GM23338 (cell line): Measurements from ENCODE around the gene DPP10. TPM values are rescaled to one million over a fixed set of nuclear protein-coding genes. Genes with fewer than 3 reads are reported as not detected.

ENCODE experiments used
- ATAC-seq: fragments of 200-7000 bp; cut with Tn5 transposase; 3 replicates; pipeline ENCODE4 v1.9.1; 2020
- DNase-seq: peaks from one replicate; pipeline ENCODE4 v3.0.0-alpha.2; 2015; ENCODE audit warnings: low spot score
- H2AFZ ChIP-seq: fragments of 200-600 bp; sonication (generic); 2 replicates; pipeline ENCODE4 v1.8.0; 2016; ENCODE audit warnings: antibody characterized with exemption, mild to moderate bottlenecking, moderate library complexity
- H3F3A ChIP-seq: fragments of 200-600 bp; sonication (generic); replicated peaks from 2 replicates; pipeline ENCODE4 v1.8.0; 2017; ENCODE audit warnings: antibody characterized with exemption, mixed run types, low read depth
- H3K27ac ChIP-seq: fragments of 200-600 bp; sonication (generic); 2 replicates; pipeline ENCODE4 v1.6.1; 2016; ENCODE audit warnings: low read depth
- H3K27me3 ChIP-seq: fragments of 200-600 bp; sonication (generic); 2 replicates; pipeline ENCODE4 v1.8.0; 2016; ENCODE audit warnings: mild to moderate bottlenecking, mixed run types, moderate library complexity; ENCODE audit not compliant: insufficient read depth
- H3K36me3 ChIP-seq: fragments of 200-600 bp; sonication (generic); 2 replicates; pipeline ENCODE4 v1.8.0; 2016; ENCODE audit warnings: mild to moderate bottlenecking; ENCODE audit not compliant: insufficient read depth
- H3K4me1 ChIP-seq: fragments of 200-600 bp; sonication (generic); 2 replicates; pipeline ENCODE4 v1.8.0; 2016; ENCODE audit warnings: mild to moderate bottlenecking, moderate library complexity; ENCODE audit not compliant: insufficient read depth
- H3K4me2 ChIP-seq: fragments of 200-600 bp; sonication (generic); 2 replicates; pipeline ENCODE4 v1.7.1; 2017; ENCODE audit warnings: mixed run types
- H3K4me3 ChIP-seq: fragments of 200-600 bp; sonication (generic); 2 replicates; pipeline ENCODE4 v1.6.1; 2016; ENCODE audit warnings: mixed run types
- H3K79me2 ChIP-seq: fragments of 200-600 bp; sonication (generic); replicated peaks from 2 replicates; pipeline ENCODE4 v1.8.0; 2017; ENCODE audit warnings: mild to moderate bottlenecking; ENCODE audit not compliant: insufficient read depth
- H3K9me2 ChIP-seq: fragments of 200-600 bp; sonication (generic); 2 replicates; pipeline ENCODE4 v1.8.0; 2017; ENCODE audit not compliant: insufficient read depth
- H4K20me1 ChIP-seq: fragments of 200-600 bp; sonication (generic); replicated peaks from 2 replicates; pipeline ENCODE4 v1.8.0; 2017; ENCODE audit warnings: mild to moderate bottlenecking; ENCODE audit not compliant: insufficient read depth
- H3K27ac Mint-ChIP-seq: 2 replicates; pipeline ENCODE4 v1.8.0; 2020; ENCODE audit warnings: inconsistent platforms, mild to moderate bottlenecking, moderate library complexity, mixed read lengths
- H3K27me3 Mint-ChIP-seq: 3 replicates; pipeline ENCODE4 v1.8.0; 2022; ENCODE audit warnings: low read depth, mild to moderate bottlenecking, moderate library complexity, mixed read lengths, inconsistent platforms; ENCODE audit not compliant: insufficient read depth, poor library complexity
- H3K36me3 Mint-ChIP-seq: 3 replicates; pipeline ENCODE4 v1.8.0; 2021; ENCODE audit warnings: low read depth, mild to moderate bottlenecking, inconsistent platforms, moderate library complexity, mixed read lengths
- H3K4me1 Mint-ChIP-seq: 3 replicates; pipeline ENCODE4 v1.8.0; 2020; ENCODE audit warnings: mild to moderate bottlenecking, inconsistent platforms, mixed read lengths
- H3K4me3 Mint-ChIP-seq: 3 replicates; pipeline ENCODE4 v1.8.0; 2021; ENCODE audit warnings: moderate library complexity, mild to moderate bottlenecking, inconsistent platforms, mixed read lengths
- H3K9me3 Mint-ChIP-seq: 3 replicates; pipeline ENCODE4 v1.8.0; 2020; ENCODE audit warnings: moderate library complexity, mild to moderate bottlenecking, inconsistent platforms, mixed read lengths
- CREB1 ChIP-seq: fragments of 250-450 bp; sonication (Bioruptor Pico); IDR thresholded peaks from 2 replicates; pipeline ENCODE4 v1.5.0; 2020; ENCODE audit warnings: low read depth, mild to moderate bottlenecking, moderate library complexity
- EZH2 ChIP-seq: fragments of 200-600 bp; sonication (generic); IDR thresholded peaks from one replicate; pipeline ENCODE4 v1.8.0; 2017; ENCODE audit warnings: antibody characterized with exemption, mild to moderate bottlenecking, low read depth; ENCODE audit not compliant: unreplicated experiment
- EZH2phosphoT487 ChIP-seq: fragments of 200-600 bp; sonication (generic); IDR thresholded peaks from one replicate; pipeline ENCODE4 v1.8.1; 2018; ENCODE audit warnings: antibody characterized with exemption; ENCODE audit not compliant: unreplicated experiment
- JUNB ChIP-seq: IDR thresholded peaks from one replicate; pipeline ENCODE4 v1.6.1; 2016; ENCODE audit warnings: antibody characterized with exemption; ENCODE audit not compliant: unreplicated experiment
- NANOG ChIP-seq: IDR thresholded peaks from 2 replicates; pipeline ENCODE4 v1.6.1; 2016; ENCODE audit warnings: antibody characterized with exemption, borderline replicate concordance
- POLR2AphosphoS5 ChIP-seq: IDR thresholded peaks from 2 replicates; pipeline ENCODE4 v1.6.1; 2016; ENCODE audit warnings: antibody characterized with exemption, low read depth
- STAT1 ChIP-seq: IDR thresholded peaks from one replicate; pipeline ENCODE4 v1.6.1; 2016; ENCODE audit warnings: antibody characterized with exemption; ENCODE audit not compliant: unreplicated experiment
- ZNF114 ChIP-seq: fragments of 250-450 bp; sonication (Bioruptor Pico); IDR thresholded peaks from 2 replicates; pipeline ENCODE4 v1.5.0; 2020; ENCODE audit warnings: mild to moderate bottlenecking, moderate library complexity
- ZNF331 ChIP-seq: fragments of 250-450 bp; sonication (Bioruptor Pico); IDR thresholded peaks from 2 replicates; pipeline ENCODE4 v1.5.0; 2020; ENCODE audit warnings: low read depth, mild to moderate bottlenecking, moderate library complexity
- polyA plus RNA-seq: library from polyadenylated mRNA; unstranded; fragments of >200 nt; fragmentation: Nextera tagmentation; extraction: Ambion mirVana; gene quantifications from 2 replicates; pipeline ENCODE4 v1.2.1, GENCODE V29; 2016
- total RNA-seq: library from RNA; depleted of rRNA; stranded (reverse); fragments of >200 nt; shearing (Covaris generic); gene quantifications from 2 replicates; pipeline ENCODE4 v1.2.3, GENCODE V29; 2014
- TF ChIP-seq, protein P1 (sequence below): IDR thresholded peaks from 2 replicates; pipeline ENCODE4 v1.6.1; 2016; ENCODE audit warnings: antibody characterized with exemption
- TF ChIP-seq, protein P2 (sequence below): fragments of 250-450 bp; sonication (Bioruptor Pico); IDR thresholded peaks from 2 replicates; pipeline ENCODE4 v1.5.0; 2020; ENCODE audit warnings: mild to moderate bottlenecking, moderate library complexity
- TF ChIP-seq, protein P3 (sequence below), 2 experiments: fragments of 200-600 bp in 1 of 2; sonication (generic) in 1 of 2; conservative IDR thresholded peaks; 2 replicates each; pipeline versions ENCODE4 v1.5.1 to v1.6.1; 2016 to 2017; ENCODE audit warnings: antibody characterized with exemption in 2 of 2, low read depth in 2 of 2, mild to moderate bottlenecking in 2 of 2, moderate library complexity in 1 of 2
- TF ChIP-seq, protein P4 (sequence below): IDR thresholded peaks from one replicate; pipeline ENCODE4 v1.6.1; 2018; ENCODE audit warnings: antibody characterized with exemption; ENCODE audit not compliant: unreplicated experiment

Gene DPP10
- total and polyA plus RNA-seq, 2 experiments from 2014 or later, result 3.6 to 14.8 TPM

DNA sequence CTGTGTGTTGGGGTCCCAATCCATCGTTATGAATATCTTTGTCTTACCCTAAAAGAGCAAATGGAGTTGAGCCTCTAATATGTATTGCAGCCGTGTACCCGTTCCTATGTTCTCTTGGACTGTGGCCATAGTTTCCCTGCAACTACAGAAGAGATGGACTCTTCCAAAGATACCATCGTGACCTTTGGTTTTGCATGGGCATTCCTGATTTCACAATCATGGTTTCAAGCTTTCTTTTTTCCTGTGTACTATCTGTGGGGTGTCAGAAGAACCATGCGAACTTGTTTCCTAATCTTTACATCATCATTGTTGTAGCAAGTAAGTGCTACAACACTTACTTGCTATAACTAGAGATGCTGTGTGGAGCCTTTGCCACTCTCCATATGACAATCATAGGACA lies 1295.7 kb downstream of the DPP10 start:
- Histone ChIP-seq H3K9me2 (no peaks in the 10 kb centered on the region), H4K20me1 (no peaks in the 10 kb centered on the region), H3K27me3 (no peaks in the 10 kb centered on the region), H3K27ac (no peak overlapping the region), H3K4me1 (no peaks in the 10 kb centered on the region), H3K4me2 (no peak overlapping the region), H3K36me3 (no peaks in the 10 kb centered on the region), H3K4me3 (no peak overlapping the region), H3K79me2 (no peaks in the 10 kb centered on the region), H2AFZ (no peak overlapping the region), H3F3A (no peaks in the 10 kb centered on the region)
- no peak overlapping the region for H3K27ac Mint-ChIP-seq
- H3K4me3 Mint-ChIP-seq, result no peak overlapping the region
- H3K27me3 Mint-ChIP-seq, result no peaks in the 10 kb centered on the region
- no peaks in the 10 kb centered on the region for H3K36me3 Mint-ChIP-seq
- ATAC-seq (no peak), DNase-seq (no peak)
- no peaks in the 10 kb centered on the region for H3K9me3 Mint-ChIP-seq
- H3K4me1 Mint-ChIP-seq, result peaks cover 3% of the 10 kb centered on the region; the same call in 2 of the 3 replicates
- TF ChIP-seq, protein P1, sequence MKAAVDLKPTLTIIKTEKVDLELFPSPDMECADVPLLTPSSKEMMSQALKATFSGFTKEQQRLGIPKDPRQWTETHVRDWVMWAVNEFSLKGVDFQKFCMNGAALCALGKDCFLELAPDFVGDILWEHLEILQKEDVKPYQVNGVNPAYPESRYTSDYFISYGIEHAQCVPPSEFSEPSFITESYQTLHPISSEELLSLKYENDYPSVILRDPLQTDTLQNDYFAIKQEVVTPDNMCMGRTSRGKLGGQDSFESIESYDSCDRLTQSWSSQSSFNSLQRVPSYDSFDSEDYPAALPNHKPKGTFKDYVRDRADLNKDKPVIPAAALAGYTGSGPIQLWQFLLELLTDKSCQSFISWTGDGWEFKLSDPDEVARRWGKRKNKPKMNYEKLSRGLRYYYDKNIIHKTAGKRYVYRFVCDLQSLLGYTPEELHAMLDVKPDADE, result no peak
- TF ChIP-seq ZNF331 (CRISPR knock-in tag) (no peak), ZNF114 (CRISPR knock-in tag) (no peak), JUNB (no peak), STAT1 (no peak), EZH2phosphoT487 (no peak), EZH2 (no peak), NANOG (no peak), POLR2AphosphoS5 (no peak), CREB1 (no peak)
- TF ChIP-seq, protein P2, sequence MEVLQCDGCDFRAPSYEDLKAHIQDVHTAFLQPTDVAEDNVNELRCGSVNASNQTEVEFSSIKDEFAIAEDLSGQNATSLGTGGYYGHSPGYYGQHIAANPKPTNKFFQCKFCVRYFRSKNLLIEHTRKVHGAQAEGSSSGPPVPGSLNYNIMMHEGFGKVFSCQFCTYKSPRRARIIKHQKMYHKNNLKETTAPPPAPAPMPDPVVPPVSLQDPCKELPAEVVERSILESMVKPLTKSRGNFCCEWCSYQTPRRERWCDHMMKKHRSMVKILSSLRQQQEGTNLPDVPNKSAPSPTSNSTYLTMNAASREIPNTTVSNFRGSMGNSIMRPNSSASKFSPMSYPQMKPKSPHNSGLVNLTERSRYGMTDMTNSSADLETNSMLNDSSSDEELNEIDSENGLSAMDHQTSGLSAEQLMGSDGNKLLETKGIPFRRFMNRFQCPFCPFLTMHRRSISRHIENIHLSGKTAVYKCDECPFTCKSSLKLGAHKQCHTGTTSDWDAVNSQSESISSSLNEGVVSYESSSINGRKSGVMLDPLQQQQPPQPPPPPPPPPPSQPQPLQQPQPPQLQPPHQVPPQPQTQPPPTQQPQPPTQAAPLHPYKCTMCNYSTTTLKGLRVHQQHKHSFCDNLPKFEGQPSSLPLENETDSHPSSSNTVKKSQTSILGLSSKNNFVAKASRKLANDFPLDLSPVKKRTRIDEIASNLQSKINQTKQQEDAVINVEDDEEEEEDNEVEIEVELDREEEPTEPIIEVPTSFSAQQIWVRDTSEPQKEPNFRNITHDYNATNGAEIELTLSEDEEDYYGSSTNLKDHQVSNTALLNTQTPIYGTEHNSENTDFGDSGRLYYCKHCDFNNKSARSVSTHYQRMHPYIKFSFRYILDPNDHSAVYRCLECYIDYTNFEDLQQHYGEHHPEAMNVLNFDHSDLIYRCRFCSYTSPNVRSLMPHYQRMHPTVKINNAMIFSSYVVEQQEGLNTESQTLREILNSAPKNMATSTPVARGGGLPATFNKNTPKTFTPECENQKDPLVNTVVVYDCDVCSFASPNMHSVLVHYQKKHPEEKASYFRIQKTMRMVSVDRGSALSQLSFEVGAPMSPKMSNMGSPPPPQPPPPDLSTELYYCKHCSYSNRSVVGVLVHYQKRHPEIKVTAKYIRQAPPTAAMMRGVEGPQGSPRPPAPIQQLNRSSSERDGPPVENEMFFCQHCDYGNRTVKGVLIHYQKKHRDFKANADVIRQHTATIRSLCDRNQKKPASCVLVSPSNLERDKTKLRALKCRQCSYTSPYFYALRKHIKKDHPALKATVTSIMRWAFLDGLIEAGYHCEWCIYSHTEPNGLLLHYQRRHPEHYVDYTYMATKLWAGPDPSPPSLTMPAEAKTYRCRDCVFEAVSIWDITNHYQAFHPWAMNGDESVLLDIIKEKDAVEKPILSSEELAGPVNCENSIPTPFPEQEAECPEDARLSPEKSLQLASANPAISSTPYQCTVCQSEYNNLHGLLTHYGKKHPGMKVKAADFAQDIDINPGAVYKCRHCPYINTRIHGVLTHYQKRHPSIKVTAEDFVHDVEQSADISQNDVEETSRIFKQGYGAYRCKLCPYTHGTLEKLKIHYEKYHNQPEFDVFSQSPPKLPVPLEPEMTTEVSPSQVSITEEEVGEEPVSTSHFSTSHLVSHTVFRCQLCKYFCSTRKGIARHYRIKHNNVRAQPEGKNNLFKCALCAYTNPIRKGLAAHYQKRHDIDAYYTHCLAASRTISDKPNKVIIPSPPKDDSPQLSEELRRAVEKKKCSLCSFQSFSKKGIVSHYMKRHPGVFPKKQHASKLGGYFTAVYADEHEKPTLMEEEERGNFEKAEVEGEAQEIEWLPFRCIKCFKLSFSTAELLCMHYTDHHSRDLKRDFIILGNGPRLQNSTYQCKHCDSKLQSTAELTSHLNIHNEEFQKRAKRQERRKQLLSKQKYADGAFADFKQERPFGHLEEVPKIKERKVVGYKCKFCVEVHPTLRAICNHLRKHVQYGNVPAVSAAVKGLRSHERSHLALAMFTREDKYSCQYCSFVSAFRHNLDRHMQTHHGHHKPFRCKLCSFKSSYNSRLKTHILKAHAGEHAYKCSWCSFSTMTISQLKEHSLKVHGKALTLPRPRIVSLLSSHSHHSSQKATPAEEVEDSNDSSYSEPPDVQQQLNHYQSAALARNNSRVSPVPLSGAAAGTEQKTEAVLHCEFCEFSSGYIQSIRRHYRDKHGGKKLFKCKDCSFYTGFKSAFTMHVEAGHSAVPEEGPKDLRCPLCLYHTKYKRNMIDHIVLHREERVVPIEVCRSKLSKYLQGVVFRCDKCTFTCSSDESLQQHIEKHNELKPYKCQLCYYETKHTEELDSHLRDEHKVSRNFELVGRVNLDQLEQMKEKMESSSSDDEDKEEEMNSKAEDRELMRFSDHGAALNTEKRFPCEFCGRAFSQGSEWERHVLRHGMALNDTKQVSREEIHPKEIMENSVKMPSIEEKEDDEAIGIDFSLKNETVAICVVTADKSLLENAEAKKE (CRISPR knock-in tag), result no peak
- TF ChIP-seq, protein P3, sequence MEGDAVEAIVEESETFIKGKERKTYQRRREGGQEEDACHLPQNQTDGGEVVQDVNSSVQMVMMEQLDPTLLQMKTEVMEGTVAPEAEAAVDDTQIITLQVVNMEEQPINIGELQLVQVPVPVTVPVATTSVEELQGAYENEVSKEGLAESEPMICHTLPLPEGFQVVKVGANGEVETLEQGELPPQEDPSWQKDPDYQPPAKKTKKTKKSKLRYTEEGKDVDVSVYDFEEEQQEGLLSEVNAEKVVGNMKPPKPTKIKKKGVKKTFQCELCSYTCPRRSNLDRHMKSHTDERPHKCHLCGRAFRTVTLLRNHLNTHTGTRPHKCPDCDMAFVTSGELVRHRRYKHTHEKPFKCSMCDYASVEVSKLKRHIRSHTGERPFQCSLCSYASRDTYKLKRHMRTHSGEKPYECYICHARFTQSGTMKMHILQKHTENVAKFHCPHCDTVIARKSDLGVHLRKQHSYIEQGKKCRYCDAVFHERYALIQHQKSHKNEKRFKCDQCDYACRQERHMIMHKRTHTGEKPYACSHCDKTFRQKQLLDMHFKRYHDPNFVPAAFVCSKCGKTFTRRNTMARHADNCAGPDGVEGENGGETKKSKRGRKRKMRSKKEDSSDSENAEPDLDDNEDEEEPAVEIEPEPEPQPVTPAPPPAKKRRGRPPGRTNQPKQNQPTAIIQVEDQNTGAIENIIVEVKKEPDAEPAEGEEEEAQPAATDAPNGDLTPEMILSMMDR (conservative IDR thresholded peaks at IDR 0.05; ENCODE audit: low read depth in 2 of 2), result no peak
- TF ChIP-seq, protein P4, sequence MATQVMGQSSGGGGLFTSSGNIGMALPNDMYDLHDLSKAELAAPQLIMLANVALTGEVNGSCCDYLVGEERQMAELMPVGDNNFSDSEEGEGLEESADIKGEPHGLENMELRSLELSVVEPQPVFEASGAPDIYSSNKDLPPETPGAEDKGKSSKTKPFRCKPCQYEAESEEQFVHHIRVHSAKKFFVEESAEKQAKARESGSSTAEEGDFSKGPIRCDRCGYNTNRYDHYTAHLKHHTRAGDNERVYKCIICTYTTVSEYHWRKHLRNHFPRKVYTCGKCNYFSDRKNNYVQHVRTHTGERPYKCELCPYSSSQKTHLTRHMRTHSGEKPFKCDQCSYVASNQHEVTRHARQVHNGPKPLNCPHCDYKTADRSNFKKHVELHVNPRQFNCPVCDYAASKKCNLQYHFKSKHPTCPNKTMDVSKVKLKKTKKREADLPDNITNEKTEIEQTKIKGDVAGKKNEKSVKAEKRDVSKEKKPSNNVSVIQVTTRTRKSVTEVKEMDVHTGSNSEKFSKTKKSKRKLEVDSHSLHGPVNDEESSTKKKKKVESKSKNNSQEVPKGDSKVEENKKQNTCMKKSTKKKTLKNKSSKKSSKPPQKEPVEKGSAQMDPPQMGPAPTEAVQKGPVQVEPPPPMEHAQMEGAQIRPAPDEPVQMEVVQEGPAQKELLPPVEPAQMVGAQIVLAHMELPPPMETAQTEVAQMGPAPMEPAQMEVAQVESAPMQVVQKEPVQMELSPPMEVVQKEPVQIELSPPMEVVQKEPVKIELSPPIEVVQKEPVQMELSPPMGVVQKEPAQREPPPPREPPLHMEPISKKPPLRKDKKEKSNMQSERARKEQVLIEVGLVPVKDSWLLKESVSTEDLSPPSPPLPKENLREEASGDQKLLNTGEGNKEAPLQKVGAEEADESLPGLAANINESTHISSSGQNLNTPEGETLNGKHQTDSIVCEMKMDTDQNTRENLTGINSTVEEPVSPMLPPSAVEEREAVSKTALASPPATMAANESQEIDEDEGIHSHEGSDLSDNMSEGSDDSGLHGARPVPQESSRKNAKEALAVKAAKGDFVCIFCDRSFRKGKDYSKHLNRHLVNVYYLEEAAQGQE, result no peak
